GM21786 (cell line): ENCODE results near the gene ORM1.

ENCODE experiments used
- ATAC-seq: cut with Tn5 transposase; IDR thresholded peaks from one replicate; pipeline ENCODE4 v1.9.1; 2021; ENCODE audit not compliant: unreplicated experiment

ORM1 gene

DNA sequence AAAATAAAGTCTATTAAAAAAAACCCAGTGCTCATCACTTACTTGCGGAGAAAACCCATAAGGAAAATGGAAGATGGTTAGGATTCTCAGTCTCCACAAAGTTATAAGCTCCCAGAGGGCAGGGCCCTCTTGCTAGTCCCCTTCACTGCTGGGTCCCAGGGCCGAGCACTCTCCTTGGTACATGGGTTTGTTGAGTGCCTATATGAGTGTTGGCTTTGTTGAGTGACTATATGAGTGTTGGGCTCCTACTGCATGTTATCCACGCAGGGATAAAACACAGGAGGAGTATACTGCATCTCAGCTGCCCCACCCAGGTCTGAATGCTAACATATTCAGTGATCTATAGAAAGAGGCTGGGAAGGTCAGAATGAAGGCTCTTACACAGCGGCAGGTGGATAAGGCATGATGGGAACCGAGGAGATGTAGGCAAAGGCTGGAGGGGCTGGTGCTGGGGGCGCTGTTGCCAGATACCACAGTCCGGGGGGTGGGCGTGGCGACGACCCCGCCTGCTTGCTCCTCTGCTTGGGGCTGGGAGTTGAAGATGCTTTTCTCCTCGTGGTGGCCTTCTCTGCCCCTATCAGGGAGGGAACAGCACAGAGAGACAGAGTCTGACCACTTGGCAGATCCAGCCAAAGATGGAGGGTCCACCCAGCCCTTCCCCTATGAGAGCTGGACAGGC lies 18.4 kb downstream of the ORM1 start:
- no peak for ATAC-seq

GRCh38 chr9:114341991-114342390 lies 19.1 kb downstream of the ORM1 start:
- no peak for ATAC-seq

- ATAC-seq, result no peak
Observed at GRCh38 chr9:114342755-114343440, 20.0 kb downstream of the ORM1 start.

- no peak for ATAC-seq
Observed at GRCh38 chr9:114343471-114344187, 20.7 kb downstream of the ORM1 start.

DNA sequence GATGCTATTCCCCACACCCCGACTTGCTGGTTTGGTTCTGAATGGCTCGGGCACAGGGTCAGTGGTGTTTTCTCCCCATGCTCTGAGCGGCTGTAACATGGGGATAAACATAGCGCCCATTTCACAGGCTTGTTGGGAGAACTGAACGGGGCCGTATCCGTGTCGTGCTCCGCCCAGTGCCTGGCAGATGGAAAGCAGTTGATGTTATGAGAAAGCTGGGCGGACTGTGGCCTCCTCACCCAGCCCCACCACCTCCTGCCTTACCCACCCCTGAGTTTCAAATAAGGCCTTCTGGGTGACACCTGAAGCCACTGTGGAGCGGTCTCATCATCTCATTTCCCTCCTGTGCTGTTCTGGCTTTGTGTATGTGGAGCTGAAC lies 21.3 kb downstream of the ORM1 start:
- ATAC-seq, result no peak

DNA sequence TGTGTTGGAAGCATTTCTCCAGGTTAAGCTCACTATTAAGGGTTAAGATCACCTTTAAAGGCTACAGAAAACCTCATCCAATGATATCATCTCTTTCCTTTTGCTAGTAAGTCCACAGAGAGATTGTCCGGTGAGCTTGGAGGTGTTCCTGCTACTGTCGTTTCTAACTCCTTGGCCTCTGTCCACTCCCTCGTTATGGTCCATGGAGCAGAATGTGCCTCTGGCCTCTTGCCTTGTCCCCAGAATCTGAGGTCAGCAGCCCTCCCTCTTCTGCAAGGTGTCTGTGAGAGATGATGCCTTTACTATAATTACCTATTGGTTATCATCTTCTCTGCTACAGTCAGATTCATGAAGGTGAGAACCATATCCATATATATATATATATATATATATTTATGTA lies 21.8 kb downstream of the ORM1 start:
- no peak for ATAC-seq

DNA sequence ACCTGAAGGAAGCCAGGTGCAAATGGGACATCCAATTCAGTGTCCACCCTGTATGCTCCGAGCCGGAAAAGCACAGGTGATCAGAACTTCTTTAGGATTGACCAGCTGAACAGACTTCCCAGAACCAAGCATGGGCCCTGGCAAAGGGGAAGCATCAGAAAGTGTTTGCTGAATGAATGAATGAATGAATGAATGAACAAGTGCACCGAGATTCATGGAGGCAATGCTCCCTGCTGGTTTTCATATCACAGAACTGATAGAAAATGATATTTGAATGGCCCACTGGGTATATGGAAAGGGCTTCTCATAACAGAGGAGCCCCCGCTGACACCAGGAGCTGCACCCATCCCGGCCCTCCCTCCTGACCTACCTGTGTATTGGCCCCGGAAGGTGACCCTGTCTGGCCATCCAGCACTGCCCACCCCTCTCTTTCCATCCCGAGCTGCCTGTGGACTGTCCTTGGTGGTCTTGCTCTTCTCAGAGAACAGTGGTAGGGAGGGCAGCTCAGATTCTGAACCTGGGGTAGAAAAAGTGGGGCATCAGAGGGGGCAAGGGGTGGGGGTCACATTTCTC lies 22.7 kb downstream of the ORM1 start:
- ATAC-seq, result no peak

DNA sequence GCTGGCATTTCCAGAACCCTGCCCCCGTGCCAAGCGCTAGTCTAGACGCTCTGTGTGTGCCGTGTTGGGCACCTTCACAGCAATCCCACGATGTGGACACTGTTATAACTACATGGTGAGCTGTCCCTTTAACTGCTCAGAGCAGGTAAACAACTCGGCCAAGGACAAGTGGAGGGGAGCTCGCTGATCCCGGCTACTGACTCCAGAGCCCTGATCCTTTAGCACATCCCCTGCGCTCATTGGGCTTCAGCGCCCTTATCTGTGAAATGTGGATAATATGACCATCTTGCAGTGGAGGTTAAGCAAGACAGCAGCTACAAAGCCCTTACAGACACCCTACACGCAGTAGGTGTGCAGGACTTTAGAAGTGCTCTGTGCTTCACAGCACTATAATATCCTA lies 23.2 kb downstream of the ORM1 start:
- ATAC-seq, result no peak

DNA sequence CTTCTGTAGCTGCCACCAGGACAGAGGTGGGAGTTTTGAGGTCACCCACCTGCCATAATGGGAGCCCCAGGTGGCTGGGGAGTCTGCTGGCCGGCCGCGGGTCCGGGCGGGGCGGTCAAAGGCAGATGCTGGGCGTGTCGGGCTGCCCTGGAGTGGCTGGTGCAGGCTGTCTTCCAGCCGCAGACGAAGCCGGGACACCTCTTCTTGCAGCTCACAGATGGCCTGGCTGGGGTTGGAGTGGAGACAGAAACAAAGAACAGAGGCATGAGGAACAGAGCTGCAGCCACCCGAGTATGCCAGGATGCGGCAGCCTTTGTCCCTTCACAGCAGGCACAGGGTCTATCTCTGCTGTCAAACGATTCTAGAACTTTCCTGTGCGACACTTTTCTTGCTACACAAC lies 24.8 kb downstream of the ORM1 start:
- ATAC-seq, result no peak

GRCh38 chr9:114348261-114348905 lies 25.5 kb downstream of the ORM1 start:
- no peak for ATAC-seq

- ATAC-seq, result peak; percentile 93
Observed at GRCh38 chr9:114348906-114349482, 26.1 kb downstream of the ORM1 start.

GRCh38 chr9:114349713-114350480 lies 27.0 kb downstream of the ORM1 start:
- ATAC-seq, result no peak

- ATAC-seq, result no peak
Observed at GRCh38 chr9:114350636-114351401, 27.9 kb downstream of the ORM1 start.

- no peak for ATAC-seq
Observed at GRCh38 chr9:114351932-114352331, 29.0 kb downstream of the ORM1 start.

- no peak for ATAC-seq
Observed at GRCh38 chr9:114355821-114356220, 32.9 kb downstream of the ORM1 start.

- no peak for ATAC-seq
Observed at GRCh38 chr9:114356792-114357191, 33.9 kb downstream of the ORM1 start.

- ATAC-seq, result no peak
Observed at GRCh38 chr9:114357360-114357759, 34.5 kb downstream of the ORM1 start.

DNA sequence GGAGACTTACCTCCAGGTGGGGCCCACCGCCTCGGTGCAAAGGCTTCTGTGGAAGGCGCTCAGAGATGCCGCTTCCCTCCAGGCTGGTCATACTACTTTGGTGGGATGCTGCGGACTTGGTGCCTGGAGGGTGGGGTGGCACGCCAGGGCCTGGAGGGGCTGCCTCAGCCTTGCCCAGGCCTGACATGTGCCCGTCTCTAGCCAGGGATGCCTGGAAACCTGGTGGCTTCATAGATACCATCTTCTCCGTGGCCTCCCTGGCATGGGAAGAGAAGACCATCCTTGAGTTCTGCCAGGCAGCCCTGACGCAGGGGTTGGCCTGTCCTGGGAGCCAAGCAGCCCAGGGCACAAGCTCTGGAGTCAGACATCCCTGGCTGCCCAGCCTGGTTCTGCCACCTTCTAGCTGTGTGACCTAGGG lies 35.0 kb downstream of the ORM1 start:
- no peak for ATAC-seq

DNA sequence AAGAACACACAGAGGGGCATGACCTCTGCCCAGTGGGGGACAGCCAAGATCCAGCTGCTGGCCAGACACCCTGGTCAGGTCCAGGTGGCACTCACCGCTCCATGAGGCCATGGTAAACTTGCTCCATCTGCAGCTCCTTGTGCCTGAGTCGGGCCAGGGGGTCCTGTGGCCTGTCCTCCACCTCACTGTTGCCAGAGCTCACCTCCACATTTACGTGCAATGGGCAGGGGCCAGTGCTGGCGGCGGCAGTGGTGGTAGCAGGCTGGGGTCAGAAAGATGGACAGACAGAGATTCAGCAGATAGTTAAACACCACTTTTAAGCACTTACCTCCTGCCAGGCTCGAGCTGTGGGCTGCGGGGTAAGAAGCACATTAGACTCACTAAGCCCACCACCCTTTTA lies 36.9 kb downstream of the ORM1 start:
- no peak for ATAC-seq

DNA sequence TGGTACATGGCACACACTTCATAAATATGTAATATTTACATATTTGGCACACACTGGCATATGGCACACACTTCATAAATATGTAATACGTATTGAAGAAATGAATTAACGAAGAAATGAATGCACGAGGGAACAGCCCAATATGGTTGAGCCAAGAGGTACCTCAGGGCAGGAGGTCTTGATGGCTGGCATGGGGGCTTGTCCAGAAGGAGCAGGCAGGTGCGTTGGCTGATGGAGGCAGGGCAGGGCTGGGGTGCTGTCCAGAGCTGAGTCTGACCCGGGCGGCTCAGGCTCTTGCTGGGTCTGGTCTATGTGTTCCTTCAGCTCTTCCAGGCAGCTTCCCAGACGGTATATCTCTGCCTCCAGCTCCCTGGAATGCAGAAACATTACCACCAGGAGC lies 38.6 kb downstream of the ORM1 start:
- ATAC-seq, result no peak
